Suprapubic skin (tissue), 4 donors: Measurements from ENCODE around the gene ATOSA. TPM values are rescaled to one million over a fixed set of nuclear protein-coding genes. Genes with fewer than 3 reads are reported as not detected.

Source experiments
- DNase-seq, 2 donors: peaks; one replicate each; pipeline ENCODE4 v3.0.0-alpha.2; 2019; ENCODE audit warnings: low spot score in 2 of 2
- H3K27ac ChIP-seq: fragments of 200-600 bp; sonication (generic); one replicate; pipeline ENCODE4 v1.5.1; 2019
- H3K27me3 ChIP-seq: fragments of 200-600 bp; sonication (generic); one replicate; pipeline ENCODE4 v1.5.1; 2019
- H3K36me3 ChIP-seq: fragments of 200-600 bp; sonication (generic); one replicate; pipeline ENCODE4 v1.5.1; 2019
- H3K4me1 ChIP-seq: fragments of 200-600 bp; sonication (generic); one replicate; pipeline ENCODE4 v1.5.1; 2019
- H3K4me3 ChIP-seq: fragments of 200-600 bp; sonication (generic); one replicate; pipeline ENCODE4 v1.5.1; 2019; ENCODE audit warnings: mild to moderate bottlenecking
- H3K9me3 ChIP-seq: fragments of 200-600 bp; sonication (generic); one replicate; pipeline ENCODE4 v1.5.1; 2019
- CTCF ChIP-seq, 2 donors: fragments of 200-600 bp in 1 of 2; fragments of 450-650 bp in 1 of 2; sonication (generic) in 1 of 2; IDR thresholded peaks; one replicate each; pipeline ENCODE4 v1.5.1; 2016 to 2019; ENCODE audit warnings: antibody characterized with exemption in 2 of 2, mild to moderate bottlenecking in 1 of 2, moderate library complexity in 1 of 2
- EP300 ChIP-seq: sonication (generic); formaldehyde crosslinking; IDR thresholded peaks from one replicate; pipeline ENCODE4 v1.6.1; 2017; ENCODE audit warnings: antibody characterized with exemption
- POLR2AphosphoS5 ChIP-seq, 3 donors: sonication (generic); formaldehyde crosslinking; IDR thresholded peaks; one replicate each; pipeline ENCODE4 v1.6.1; 2017; ENCODE audit warnings: antibody characterized with exemption in 3 of 3
- WGBS: methylation state at CpG from one replicate; pipeline ENCODE4 v1.1.5; 2018; 5-methylcytosine and 5-hydroxymethylcytosine counted together
- total RNA-seq, 4 donors: library from RNA; depleted of rRNA; stranded (reverse); fragments of >200 nt; gene quantifications; one replicate each; pipeline ENCODE4 v1.1.0, GENCODE V29; 2016

The ATOSA gene
- total RNA-seq, 4 donors from 2014 or later: 25.7 to 132 (median 57.9) TPM

- Histone ChIP-seq H3K4me3 (no peak overlapping the region), H3K4me1 (no peaks in the 10 kb centered on the region), H3K36me3 (peaks cover 36% of the 10 kb centered on the region), H3K9me3 (no peaks in the 10 kb centered on the region), H3K27me3 (no peaks in the 10 kb centered on the region), H3K27ac (no peak overlapping the region)
- 96% methylated on average over 1 of the region's 1 CpG for WGBS
- DNase-seq: no peak
- TF ChIP-seq POLR2AphosphoS5 (IDR thresholded peaks at IDR 0.05) (no peak), EP300 (no peak), CTCF (IDR thresholded peaks at IDR 0.05) (no peak)
Measured at GRCh38 chr15:52635908-52636307, 43.3 kb downstream of the ATOSA start.

Other genes with a start within 250 kb of the ATOSA start
- 10 to 100 TPM; 37.4 to 73.7 (median 47.0) TPM for gene MYO5A, start 150.5 kb downstream of the ATOSA start, total RNA-seq
- 10 to 100 TPM; 69.5 to 96.5 (median 86.8) TPM for gene ARPP19, start 110.4 kb downstream of the ATOSA start, total RNA-seq
- under 1 TPM in 1 of 4 donors, not detected in 3; 0.29 TPM for gene ONECUT1, start 110.9 kb upstream of the ATOSA start, total RNA-seq